ENCODE measurements around the gene SOX5.

DNA sequence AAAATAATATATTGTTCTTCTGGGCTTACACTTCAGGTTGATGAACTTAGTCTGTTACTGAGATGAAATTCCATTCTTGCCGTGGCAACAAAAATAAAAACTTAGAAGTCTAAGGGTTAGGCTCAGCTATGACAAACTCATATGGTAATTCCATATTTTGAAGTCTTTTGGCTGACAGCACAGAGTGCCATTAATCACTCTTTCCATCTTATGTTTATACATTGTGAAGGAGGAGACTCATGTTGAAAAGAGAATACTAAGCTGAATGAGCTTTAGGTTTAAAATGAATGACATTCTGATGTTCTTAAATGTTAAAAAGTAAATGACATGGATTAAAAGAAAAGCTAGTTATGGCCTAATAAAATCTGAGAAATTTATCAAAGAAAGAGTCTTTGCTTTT lies 291.9 kb downstream of the SOX5 start:
- no peak for TF ChIP-seq POLR2A (IDR thresholded peaks at IDR 0.05)
- TF ChIP-seq, protein P1, sequence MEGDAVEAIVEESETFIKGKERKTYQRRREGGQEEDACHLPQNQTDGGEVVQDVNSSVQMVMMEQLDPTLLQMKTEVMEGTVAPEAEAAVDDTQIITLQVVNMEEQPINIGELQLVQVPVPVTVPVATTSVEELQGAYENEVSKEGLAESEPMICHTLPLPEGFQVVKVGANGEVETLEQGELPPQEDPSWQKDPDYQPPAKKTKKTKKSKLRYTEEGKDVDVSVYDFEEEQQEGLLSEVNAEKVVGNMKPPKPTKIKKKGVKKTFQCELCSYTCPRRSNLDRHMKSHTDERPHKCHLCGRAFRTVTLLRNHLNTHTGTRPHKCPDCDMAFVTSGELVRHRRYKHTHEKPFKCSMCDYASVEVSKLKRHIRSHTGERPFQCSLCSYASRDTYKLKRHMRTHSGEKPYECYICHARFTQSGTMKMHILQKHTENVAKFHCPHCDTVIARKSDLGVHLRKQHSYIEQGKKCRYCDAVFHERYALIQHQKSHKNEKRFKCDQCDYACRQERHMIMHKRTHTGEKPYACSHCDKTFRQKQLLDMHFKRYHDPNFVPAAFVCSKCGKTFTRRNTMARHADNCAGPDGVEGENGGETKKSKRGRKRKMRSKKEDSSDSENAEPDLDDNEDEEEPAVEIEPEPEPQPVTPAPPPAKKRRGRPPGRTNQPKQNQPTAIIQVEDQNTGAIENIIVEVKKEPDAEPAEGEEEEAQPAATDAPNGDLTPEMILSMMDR (IDR thresholded peaks at IDR 0.05 in 4 of 5, conservative IDR thresholded peaks at IDR 0.05 in 1 of 5) = no peak

Measured in gastrocnemius medialis (tissue), 4 donors.